KMS-11 (cell line): ENCODE data around the gene BAIAP2L2.

Experiments used
- H2AFZ ChIP-seq: fragments of 200-600 bp; sonication (generic); 2 replicates; pipeline ENCODE4 v1.6.1; 2016; ENCODE audit warnings: antibody characterized with exemption, mixed run types, low read depth
- H3K27ac ChIP-seq: fragments of 200-600 bp; sonication (generic); 2 replicates; pipeline ENCODE4 v1.6.1; 2016; ENCODE audit warnings: mild to moderate bottlenecking, mixed run types
- H3K27me3 ChIP-seq: fragments of 200-600 bp; sonication (generic); 2 replicates; pipeline ENCODE4 v1.6.1; 2017; ENCODE audit warnings: mild to moderate bottlenecking, low read depth, mixed run types, moderate library complexity; ENCODE audit not compliant: insufficient read depth
- H3K36me3 ChIP-seq: fragments of 200-600 bp; sonication (generic); 2 replicates; pipeline ENCODE4 v1.6.1; 2017; ENCODE audit warnings: mild to moderate bottlenecking, mixed run types; ENCODE audit not compliant: insufficient read depth
- H3K4me1 ChIP-seq: fragments of 200-600 bp; sonication (generic); 2 replicates; pipeline ENCODE4 v1.6.1; 2016; ENCODE audit warnings: mild to moderate bottlenecking, low read depth, mixed run types; ENCODE audit not compliant: poor library complexity, severe bottlenecking
- H3K4me2 ChIP-seq: fragments of 200-600 bp; sonication (generic); 2 replicates; pipeline ENCODE4 v1.7.0; 2016; ENCODE audit warnings: mild to moderate bottlenecking, mixed run types
- H3K4me3 ChIP-seq: fragments of 200-600 bp; sonication (generic); IDR thresholded peaks from 2 replicates; pipeline ENCODE4 v1.6.1; 2017; ENCODE audit warnings: low read depth, low read length, mixed read lengths; ENCODE audit not compliant: insufficient read depth
- H3K79me2 ChIP-seq: fragments of 200-600 bp; sonication (generic); 2 replicates; pipeline ENCODE4 v1.6.1; 2016; ENCODE audit warnings: low read depth, mixed run types; ENCODE audit not compliant: insufficient read depth
- H3K9ac ChIP-seq: fragments of 200-600 bp; sonication (generic); 2 replicates; pipeline ENCODE4 v1.6.1; 2016; ENCODE audit warnings: mild to moderate bottlenecking, mixed run types
- H4K20me1 ChIP-seq: fragments of 200-600 bp; sonication (generic); 2 replicates; pipeline ENCODE4 v1.6.1; 2016; ENCODE audit warnings: mild to moderate bottlenecking, mixed run types; ENCODE audit not compliant: insufficient read depth
- CTCF ChIP-seq: fragments of 200-600 bp; sonication (generic); conservative IDR thresholded peaks from 2 replicates; pipeline ENCODE4 v1.6.1; 2017; ENCODE audit warnings: low read depth, mild to moderate bottlenecking, antibody characterized with exemption, low read length, moderate library complexity, mixed read lengths

BAIAP2L2 gene

GRCh38 chr22:38069372-38070249, 40.9 kb downstream of the BAIAP2L2 start:
- H3K36me3 ChIP-seq, result no peaks in the 10 kb centered on the region

GRCh38 chr22:38068641-38069371, 41.7 kb downstream of the BAIAP2L2 start:
- peak overlapping the region; percentile 90; the same call in 1 of the 2 replicates for H3K4me2 ChIP-seq
- H3K9ac ChIP-seq, result peak overlapping the region; percentile 38; the same call in 1 of the 2 replicates
- TF ChIP-seq CTCF, result no peak
- H4K20me1 ChIP-seq, result no peaks in the 10 kb centered on the region
- H3K27me3 ChIP-seq, result no peaks in the 10 kb centered on the region
- peak overlapping the region; percentile 44 for H3K27ac ChIP-seq
- peaks cover 22% of the 10 kb centered on the region for H3K4me1 ChIP-seq
- no peaks in the 10 kb centered on the region for H3K36me3 ChIP-seq
- H3K79me2 ChIP-seq, result no peaks in the 10 kb centered on the region
- H2AFZ ChIP-seq, result peak overlapping the region; percentile 56
- no peak overlapping the region for H3K4me3 ChIP-seq

More at GRCh38 chr22:38069372-38070249, 40.9 kb downstream of the BAIAP2L2 start:
- Histone ChIP-seq H3K9ac (peak overlapping the region; percentile 38; the same call in 1 of the 2 replicates), H3K4me2 (peak overlapping the region; percentile 90), H3K79me2 (no peaks in the 10 kb centered on the region), H4K20me1 (no peaks in the 10 kb centered on the region), H3K27me3 (no peaks in the 10 kb centered on the region), H3K27ac (peak overlapping the region; percentile 44), H2AFZ (peak overlapping the region; percentile 56), H3K4me1 (peaks cover 22% of the 10 kb centered on the region), H3K4me3 (no peak overlapping the region)
- TF ChIP-seq CTCF, result peak; percentile 85

GRCh38 chr22:38067761-38068360, 42.6 kb downstream of the BAIAP2L2 start:
- Histone ChIP-seq H3K27me3 (no peaks in the 10 kb centered on the region), H3K27ac (no peak overlapping the region), H3K4me2 (no peak overlapping the region), H3K4me3 (no peak overlapping the region), H3K4me1 (peaks cover 22% of the 10 kb centered on the region), H4K20me1 (no peaks in the 10 kb centered on the region), H3K36me3 (no peaks in the 10 kb centered on the region), H3K79me2 (no peaks in the 10 kb centered on the region), H2AFZ (no peak overlapping the region), H3K9ac (no peak overlapping the region)
- no peak for TF ChIP-seq CTCF

- Histone ChIP-seq H3K79me2 (no peaks in the 10 kb centered on the region), H3K4me1 (peaks cover 22% of the 10 kb centered on the region)
These were observed 43.5 kb downstream of the BAIAP2L2 start for GRCh38 chr22:38067028-38067415.

More at GRCh38 chr22:38067028-38067415, 43.5 kb downstream of the BAIAP2L2 start:
- no peaks in the 10 kb centered on the region for H4K20me1 ChIP-seq
- no peaks in the 10 kb centered on the region for H3K27me3 ChIP-seq
- no peak for TF ChIP-seq CTCF
- no peak overlapping the region for H3K4me2 ChIP-seq
- H3K27ac ChIP-seq, result no peak overlapping the region
- no peaks in the 10 kb centered on the region for H3K36me3 ChIP-seq
- no peak overlapping the region for H2AFZ ChIP-seq
- no peak overlapping the region for H3K9ac ChIP-seq
- no peak overlapping the region for H3K4me3 ChIP-seq
